Activated naive CD4-positive, alpha-beta T cell treated with Interleukin-2 at 50 U/mL for 16 hours (primary cell): ENCODE data around the gene SNX9.
A peak's percentile ranks its signal among the peaks of the same experiment; 100 is the strongest.

ENCODE experiments used
- DNase-seq: peaks from one replicate; pipeline ENCODE4 v3.0.0-alpha.2; 2020

The SNX9 gene

DNA sequence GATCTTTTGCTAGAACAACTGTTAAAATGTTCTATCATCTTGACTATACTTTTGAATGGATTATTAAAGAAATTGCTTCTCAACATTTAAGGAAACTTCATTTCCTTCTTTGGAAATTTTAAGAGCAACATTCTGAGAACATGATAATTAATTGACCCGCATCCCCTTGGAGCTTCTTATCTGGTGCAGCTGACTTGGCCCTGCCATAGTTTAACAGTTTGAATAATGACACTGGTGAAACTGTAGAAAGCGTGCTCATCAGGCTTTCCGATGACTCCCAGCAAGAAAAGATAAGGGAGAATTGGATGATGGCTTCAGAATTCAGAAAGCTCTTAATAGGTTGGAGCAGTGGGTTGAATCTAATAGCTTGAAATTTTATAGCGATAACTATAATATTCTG, 38.1 kb downstream of the SNX9 start:
- DNase-seq, result no peak

GRCh38 chr6:157861814-157862213, 38.8 kb downstream of the SNX9 start:
- no peak for DNase-seq

DNA sequence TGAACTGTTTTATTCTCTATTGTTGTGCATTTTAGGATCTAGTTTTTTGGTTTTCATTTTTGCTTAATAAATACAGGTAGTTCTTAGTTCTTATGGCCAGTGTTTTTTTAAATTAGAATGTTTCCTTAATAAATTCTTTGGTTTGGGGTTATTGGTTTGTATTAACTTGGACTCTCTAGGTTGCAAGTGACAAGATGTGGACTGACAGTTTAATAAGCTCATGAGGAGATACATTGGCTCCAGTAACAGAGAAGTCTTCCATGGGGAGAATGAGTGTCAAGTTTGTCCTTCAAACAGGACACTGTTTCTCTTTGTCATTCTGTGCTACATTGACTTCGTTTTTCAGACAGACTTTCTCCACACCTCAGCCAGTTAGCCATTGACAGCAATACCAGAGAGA, 39.7 kb downstream of the SNX9 start:
- DNase-seq, result no peak

DNA sequence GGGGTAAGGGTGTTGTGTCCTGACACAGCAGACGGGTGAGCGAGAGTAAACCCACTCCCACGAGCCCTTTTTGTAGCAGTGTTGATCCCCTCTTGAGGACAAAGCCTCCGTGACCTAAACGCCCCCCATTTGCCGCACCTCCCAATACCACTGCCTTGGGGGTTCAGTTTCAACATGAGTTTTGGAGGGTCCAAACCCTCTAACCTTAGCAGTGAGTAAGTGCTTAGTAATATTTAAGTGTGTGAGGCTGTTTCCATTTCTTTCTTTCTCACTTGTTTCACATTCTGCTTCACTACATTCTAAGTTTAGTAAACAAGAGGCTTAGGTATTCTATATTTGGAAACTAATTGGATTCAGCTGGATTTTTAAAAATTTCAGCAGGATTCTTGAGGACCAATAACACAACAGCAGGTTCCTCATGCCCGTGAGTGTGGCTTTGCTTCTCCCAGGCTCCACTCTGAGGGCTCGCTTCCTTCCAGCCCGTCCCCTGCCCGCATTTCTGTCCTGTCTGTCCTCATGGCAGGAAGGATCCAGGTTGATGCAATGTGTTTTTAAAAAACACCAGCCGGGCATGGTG, 41.2 kb downstream of the SNX9 start:
- DNase-seq, result no peak

DNA sequence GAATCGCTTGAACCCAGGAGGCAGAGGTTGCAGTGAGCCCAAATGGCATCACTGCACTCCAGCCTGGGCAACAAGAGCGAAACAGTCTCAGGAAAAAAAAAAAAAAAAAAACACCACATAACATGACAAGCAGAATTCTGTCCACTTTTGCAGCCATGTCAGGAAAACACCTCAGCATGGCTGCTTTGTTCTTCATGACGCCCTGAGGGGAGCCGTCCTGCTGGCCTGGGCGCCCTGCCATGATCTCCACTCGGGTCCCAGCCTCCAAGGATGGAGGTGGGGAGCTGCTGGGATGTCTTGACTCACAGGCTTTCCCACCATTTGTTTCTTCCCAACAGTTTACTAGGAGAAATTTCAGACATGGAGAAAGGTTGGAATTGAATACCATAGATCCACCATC, 42.2 kb downstream of the SNX9 start:
- DNase-seq, result no peak

DNA sequence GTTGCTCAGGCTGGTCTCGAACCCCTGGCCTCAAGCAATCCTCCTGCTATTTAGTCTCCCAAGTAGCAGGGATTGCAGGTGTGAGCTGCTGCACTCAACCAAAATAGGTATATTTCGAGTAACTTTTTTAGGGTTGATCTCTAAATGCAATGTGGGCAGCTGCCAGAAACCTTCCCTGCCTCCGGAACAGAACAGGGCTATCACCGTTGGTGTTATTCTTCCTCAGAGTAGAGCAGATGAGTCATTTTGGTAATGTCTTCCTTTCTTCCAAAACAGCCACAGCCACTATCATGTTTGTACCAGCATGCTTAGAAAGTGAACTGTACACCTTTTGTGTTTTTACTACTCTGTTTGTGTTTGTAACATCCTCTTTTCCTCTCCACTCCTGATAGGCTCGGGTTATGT, 44.1 kb downstream of the SNX9 start:
- DNase-seq, result no peak

DNA sequence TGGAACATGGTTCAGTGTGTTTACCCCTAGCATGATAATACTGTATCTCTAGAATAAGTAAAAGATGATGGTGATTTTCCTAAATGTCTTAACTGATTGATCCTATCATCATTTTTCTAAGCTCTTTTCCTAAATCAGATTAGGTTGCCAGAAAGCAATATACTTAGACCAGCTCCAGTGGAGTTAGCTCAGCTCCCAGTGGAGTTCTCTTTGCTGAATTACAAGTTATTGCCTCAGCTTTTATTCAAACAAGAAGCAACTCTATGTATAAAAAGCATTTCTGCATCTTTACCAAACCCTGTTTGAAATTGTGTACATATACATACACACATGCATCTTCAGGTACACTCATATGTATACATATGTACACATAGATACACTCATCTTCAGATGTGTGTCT, 44.9 kb downstream of the SNX9 start:
- no peak for DNase-seq

- DNase-seq, result no peak
Observed at GRCh38 chr6:157868835-157869234, 45.8 kb downstream of the SNX9 start.

DNA sequence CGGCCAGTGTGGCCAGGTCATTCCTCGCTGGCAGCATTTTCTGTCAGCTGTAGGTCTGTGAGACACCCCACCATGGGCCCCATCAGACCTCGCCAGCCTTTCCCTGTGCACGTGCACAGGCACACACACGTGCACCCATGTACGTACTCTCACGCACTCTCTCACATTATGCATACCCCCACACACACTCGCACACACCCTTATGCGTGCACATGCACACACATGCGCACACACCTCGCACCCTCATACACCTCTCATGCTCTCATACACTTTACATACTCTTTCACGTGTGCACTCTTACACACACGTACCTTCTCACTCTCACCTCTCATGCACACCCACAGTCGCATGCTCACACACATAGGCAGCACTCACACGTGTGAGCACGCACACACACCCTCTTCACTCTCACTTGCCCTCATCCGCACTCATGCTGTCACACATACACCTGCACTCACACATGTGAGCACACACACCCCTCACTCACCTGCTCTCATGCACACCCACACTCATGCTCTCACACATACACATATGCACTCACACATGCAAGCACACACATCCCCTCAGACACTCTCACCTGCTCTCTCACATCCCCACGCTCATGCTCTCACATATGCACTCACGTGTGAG, 46.7 kb downstream of the SNX9 start:
- DNase-seq, result no peak

- DNase-seq, result peak; percentile 83
Observed at GRCh38 chr6:157873735-157874344, 50.8 kb downstream of the SNX9 start.

- no peak for DNase-seq
Observed at GRCh38 chr6:157877149-157877548, 54.1 kb downstream of the SNX9 start.

- no peak for DNase-seq
Observed at GRCh38 chr6:157877573-157878438, 54.8 kb downstream of the SNX9 start.

- DNase-seq, result no peak
Observed at GRCh38 chr6:157879034-157879872, 56.2 kb downstream of the SNX9 start.

- no peak for DNase-seq
Observed at GRCh38 chr6:157879873-157880254, 56.8 kb downstream of the SNX9 start.

DNA sequence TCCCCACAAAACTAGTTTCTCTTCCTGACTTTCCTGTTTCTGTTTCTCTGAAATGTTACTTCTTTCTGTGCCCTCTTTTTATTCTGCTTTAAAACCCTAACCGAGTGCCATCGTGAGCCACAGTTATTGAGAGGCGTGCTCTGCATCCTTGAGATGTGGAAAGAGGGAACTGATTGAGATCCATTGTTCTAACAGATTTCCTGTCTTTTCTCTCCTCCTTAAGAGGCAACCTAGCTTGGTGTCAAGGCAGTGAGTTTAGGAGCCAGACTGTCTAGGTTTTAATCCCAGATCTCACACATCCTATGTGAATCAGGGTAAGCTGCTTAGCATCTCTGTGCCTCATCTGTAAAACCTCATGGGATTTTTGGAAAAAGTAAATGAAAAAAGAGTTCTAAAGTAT, 57.5 kb downstream of the SNX9 start:
- no peak for DNase-seq

DNA sequence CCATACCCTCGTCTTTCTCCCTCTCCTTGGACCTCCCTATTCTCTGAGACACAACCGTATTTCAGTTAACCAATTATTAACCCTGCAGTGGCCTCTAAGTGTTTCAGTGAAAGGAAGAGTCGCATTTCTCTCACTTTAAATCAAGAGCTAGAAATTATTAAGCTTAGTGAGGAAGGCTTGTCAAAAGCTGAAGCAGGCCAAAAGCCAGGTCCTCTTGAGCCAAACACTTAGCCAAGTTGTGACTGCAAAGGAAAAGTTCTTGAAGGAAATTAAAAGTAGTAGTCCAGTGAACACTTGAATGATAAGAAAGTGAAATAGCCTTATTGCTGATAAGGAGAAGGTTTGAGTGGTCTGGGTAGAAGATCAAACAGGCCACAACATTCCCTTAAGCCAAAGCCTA, 58.3 kb downstream of the SNX9 start:
- DNase-seq, result no peak

DNA sequence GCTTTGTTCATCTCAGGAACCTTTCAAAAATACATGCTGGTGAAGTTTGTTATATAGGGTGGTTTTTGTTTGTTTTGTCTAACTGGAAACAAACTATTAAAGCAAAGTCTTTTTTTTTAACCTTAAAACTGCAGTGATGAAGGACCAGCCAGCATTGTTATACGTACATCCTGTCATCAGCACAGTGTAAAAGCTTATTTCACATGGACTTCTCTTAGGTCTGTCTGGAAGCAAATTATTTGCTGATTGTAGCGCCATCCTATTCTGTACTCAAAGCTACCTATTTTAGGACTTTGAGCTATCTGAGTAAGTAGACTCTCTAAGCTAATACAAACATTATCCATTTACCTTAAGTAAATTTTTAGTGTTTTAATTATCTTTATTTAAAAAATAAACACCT, 61.7 kb downstream of the SNX9 start:
- DNase-seq, result no peak

- peak; percentile 51 for DNase-seq
Observed at GRCh38 chr6:157885211-157885788, 62.3 kb downstream of the SNX9 start.

- peak; percentile 20 for DNase-seq
Observed at GRCh38 chr6:157885876-157886275, 62.8 kb downstream of the SNX9 start.

DNA sequence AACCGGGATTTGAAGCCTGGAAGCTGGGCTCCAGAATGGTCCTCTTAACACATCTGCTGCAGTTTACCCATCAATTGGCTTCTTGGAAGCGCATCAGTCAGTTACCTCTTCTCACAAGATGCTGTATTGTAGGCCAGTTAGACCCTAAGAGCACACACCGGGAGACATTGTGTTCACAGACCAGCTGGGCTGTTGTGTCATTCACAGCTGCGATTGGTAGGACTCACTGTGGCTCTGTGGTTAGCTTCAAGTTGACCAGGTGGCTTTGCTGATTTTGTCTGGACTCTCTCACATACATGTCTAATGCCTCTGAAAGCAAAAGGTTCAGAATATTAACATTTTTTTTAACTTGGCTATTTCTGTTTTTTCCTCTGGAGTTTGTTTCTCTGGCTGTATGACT, 64.8 kb downstream of the SNX9 start:
- no peak for DNase-seq

- DNase-seq, result no peak
Observed at GRCh38 chr6:157891544-157892362, 68.7 kb downstream of the SNX9 start.
